ENCODE measurements around the gene CRTC1.

DNA sequence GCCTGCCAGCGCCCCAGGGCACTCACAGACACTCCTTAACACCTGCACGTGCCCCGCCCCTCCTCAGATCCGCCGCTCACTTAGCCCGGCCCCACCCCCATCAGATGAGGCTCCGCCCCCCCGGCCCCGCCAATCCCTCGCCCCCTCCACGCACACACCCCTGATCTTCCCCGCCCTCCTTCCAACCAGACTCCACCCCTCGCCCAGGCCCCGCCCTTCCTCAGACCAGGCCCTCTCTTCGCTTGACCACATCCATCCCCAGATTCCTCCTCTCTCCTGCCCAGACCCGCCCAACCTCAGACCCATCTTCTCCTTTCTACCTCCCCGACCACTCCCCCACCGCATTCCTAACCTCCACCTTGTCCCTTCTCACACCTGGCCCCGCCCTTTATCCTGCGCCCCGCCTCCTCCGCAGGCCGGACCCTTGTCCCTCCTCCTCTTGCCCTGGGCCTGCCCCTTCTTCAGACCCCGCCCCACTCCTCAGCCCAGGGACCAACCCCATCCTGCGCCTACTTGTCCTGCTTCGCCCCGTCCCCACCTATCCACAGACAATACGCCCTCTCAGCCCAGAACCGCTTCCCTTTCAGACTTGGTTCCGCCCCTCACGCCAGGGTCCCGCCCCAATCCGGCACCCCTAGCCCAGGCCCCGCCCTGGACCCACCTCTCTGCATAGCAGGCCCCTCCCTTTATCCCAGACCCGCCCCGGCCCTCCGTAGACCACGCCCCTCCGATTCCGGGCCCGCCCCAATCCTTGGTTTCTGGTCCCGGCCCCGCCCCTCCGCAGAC lies 47.1 kb upstream of the CRTC1 start:
- TF ChIP-seq CTCF (IDR thresholded peaks at IDR 0.05; ENCODE audit: borderline replicate concordance, extremely low read depth, low read length, poor library complexity, severe bottlenecking) (no peak), EZH2 (IDR thresholded peaks at IDR 0.05; ENCODE audit: borderline replicate concordance, low read depth, low read length, severe bottlenecking) (no peak)
